ENCODE data around the gene GALNT10. TPM values are rescaled to one million over a fixed set of nuclear protein-coding genes. Genes with fewer than 3 reads are reported as not detected.

GALNT10 gene
- total RNA-seq, 4 donors from 2014 or later = 11.6 to 16.3 (median 14.8) TPM

DNA sequence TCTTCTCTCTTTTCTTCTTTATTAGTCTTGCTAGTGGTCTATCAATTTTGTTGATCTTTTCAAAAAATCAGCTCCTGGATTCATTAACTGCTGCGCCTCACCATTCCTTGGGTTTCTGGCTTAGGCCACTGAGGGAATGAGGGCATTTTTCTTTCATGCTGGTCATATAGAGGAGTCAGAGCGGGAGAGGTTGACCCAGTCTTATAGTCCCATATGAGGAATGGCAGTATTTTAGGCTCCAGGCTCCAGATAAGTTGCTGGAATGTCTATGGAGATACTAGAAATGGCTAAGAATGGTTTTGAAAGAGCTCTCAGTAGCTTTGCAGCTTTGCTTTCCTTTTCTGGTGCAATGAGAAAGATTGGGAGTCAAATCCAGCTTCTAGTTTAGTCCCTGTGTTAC is 58.2 kb downstream of the GALNT10 start:
- Histone ChIP-seq H3K27me3 (no peaks in the 10 kb centered on the region), H3K4me1 (no peaks in the 10 kb centered on the region), H3K27ac (no peak overlapping the region), H3K36me3 (no peaks in the 10 kb centered on the region), H3K9me3 (no peaks in the 10 kb centered on the region), H3K4me3 (no peak overlapping the region)
- 100% methylated on average over 2 of the region's 2 CpGs for WGBS
- no peak for TF ChIP-seq POLR2A (IDR thresholded peaks at IDR 0.05)
- TF ChIP-seq, protein P1, sequence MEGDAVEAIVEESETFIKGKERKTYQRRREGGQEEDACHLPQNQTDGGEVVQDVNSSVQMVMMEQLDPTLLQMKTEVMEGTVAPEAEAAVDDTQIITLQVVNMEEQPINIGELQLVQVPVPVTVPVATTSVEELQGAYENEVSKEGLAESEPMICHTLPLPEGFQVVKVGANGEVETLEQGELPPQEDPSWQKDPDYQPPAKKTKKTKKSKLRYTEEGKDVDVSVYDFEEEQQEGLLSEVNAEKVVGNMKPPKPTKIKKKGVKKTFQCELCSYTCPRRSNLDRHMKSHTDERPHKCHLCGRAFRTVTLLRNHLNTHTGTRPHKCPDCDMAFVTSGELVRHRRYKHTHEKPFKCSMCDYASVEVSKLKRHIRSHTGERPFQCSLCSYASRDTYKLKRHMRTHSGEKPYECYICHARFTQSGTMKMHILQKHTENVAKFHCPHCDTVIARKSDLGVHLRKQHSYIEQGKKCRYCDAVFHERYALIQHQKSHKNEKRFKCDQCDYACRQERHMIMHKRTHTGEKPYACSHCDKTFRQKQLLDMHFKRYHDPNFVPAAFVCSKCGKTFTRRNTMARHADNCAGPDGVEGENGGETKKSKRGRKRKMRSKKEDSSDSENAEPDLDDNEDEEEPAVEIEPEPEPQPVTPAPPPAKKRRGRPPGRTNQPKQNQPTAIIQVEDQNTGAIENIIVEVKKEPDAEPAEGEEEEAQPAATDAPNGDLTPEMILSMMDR (IDR thresholded peaks at IDR 0.05) = no peak
- DNase-seq (ENCODE audit: low spot score in 2 of 2) = no peak

DNA sequence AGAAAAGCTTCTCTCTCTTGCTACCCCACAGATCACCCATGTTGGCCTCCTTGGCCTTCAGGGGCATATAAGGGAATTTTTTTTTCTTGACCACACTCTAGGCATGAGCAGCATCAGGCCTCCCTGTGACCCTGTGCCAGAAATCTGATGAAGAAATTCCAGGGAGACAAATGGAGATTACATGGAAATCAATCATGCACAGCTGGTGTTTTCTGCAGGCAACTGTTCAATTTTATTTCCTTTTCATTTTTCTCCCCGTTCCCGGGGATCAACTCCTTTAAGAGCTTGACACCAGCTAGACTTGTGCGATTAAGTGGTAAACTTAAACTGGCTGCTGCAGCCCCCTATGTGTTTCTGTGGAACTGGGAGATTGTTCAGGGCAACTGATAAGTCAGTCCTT is 59.3 kb downstream of the GALNT10 start:
- DNase-seq (ENCODE audit: low spot score in 2 of 2) = no peak
- H3K9me3 ChIP-seq = no peaks in the 10 kb centered on the region
- H3K4me1 ChIP-seq = no peaks in the 10 kb centered on the region
- 64% methylated on average over 3 of the region's 3 CpGs for WGBS
- no peaks in the 10 kb centered on the region for H3K36me3 ChIP-seq
- no peaks in the 10 kb centered on the region for H3K27me3 ChIP-seq
- no peak overlapping the region for H3K4me3 ChIP-seq
- TF ChIP-seq POLR2AphosphoS5 (IDR thresholded peaks at IDR 0.05) (no peak), EP300 (IDR thresholded peaks at IDR 0.05) (no peak), POLR2A (IDR thresholded peaks at IDR 0.05) (no peak)
- TF ChIP-seq, protein P1 (IDR thresholded peaks at IDR 0.05) = no peak
- H3K27ac ChIP-seq = no peak overlapping the region

DNA sequence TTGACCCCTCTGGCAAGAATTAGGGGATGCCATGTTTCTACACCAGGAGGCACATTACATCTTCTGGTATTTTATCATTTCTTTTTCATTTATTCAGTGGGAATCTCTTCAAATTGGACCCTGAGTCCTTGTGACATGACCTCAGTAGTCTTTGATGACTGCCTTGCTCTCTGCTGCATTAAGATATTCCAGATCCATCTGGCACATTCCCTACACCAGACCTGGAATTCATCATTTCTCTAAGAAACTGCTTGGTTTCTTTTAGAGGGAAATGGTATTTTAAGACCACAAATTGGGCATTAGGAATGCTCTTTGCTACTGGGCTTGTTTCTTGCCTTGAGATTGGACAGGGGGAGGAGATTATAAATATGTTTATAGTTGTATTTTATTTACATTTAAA is 61.0 kb downstream of the GALNT10 start:
- H3K9me3 ChIP-seq = no peaks in the 10 kb centered on the region
- H3K36me3 ChIP-seq = no peaks in the 10 kb centered on the region
- no peak for TF ChIP-seq POLR2AphosphoS5 (IDR thresholded peaks at IDR 0.05)
- no peak for TF ChIP-seq POLR2A (IDR thresholded peaks at IDR 0.05)
- no peak for TF ChIP-seq EP300 (IDR thresholded peaks at IDR 0.05)
- TF ChIP-seq, protein P1 (IDR thresholded peaks at IDR 0.05) = no peak
- H3K4me1 ChIP-seq = no peaks in the 10 kb centered on the region
- no peaks in the 10 kb centered on the region for H3K27me3 ChIP-seq
- DNase-seq (ENCODE audit: low spot score in 2 of 2) = no peak
- no peak overlapping the region for H3K4me3 ChIP-seq
- H3K27ac ChIP-seq = no peak overlapping the region

DNA sequence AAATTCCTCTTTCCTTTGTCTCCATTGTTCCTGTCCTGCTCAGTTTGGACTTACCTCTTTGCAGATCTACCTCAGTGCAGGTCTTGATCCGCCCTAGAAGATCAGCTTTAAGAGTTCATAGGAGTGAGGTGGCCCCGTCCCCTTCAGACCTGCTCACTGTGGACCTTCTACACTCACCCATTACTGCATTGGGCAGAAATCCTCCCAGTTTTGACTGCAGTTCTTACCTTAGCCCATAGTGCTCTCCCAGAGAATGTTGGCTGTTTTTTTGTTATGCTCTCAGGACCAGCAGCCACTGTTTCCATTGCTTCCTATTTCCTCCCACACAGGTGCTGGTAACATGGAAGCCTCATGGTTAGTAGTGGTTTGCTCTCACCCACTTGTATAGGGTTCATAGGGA is 63.3 kb downstream of the GALNT10 start:
- WGBS = 95% methylated on average over 2 of the region's 2 CpGs
- TF ChIP-seq POLR2AphosphoS5 (IDR thresholded peaks at IDR 0.05) (no peak), POLR2A (IDR thresholded peaks at IDR 0.05) (no peak), EP300 (IDR thresholded peaks at IDR 0.05) (no peak)
- TF ChIP-seq, protein P1 (IDR thresholded peaks at IDR 0.05) = no peak
- no peaks in the 10 kb centered on the region for H3K4me1 ChIP-seq
- H3K27ac ChIP-seq = no peak overlapping the region
- H3K9me3 ChIP-seq = no peaks in the 10 kb centered on the region
- no peaks in the 10 kb centered on the region for H3K36me3 ChIP-seq
- H3K4me3 ChIP-seq = no peak overlapping the region
- H3K27me3 ChIP-seq = no peaks in the 10 kb centered on the region
- DNase-seq (ENCODE audit: low spot score in 2 of 2) = no peak

DNA sequence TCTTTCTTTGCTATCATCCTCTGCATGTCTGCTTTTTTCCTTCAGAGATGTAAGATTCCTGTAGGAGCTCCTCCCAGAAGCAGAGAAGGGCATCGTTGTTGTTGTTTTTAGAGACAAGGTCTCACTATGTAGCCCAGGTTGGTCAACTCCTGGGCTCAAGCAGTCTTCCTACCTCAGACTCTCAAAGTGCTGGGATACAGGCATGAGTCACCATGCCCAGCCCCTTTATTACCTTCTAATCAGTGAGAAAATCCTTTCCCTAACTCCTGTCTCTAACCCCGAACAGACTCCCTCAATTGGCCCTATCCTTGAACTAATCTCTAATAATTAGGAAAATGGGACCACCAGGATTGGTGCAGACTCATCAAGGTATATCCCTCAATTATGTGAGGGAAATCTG is 64.4 kb downstream of the GALNT10 start:
- Histone ChIP-seq H3K36me3 (no peaks in the 10 kb centered on the region), H3K4me3 (no peak overlapping the region), H3K4me1 (no peaks in the 10 kb centered on the region), H3K27ac (no peak overlapping the region), H3K9me3 (no peaks in the 10 kb centered on the region), H3K27me3 (no peaks in the 10 kb centered on the region)
- WGBS = 96% methylated on average over 2 of the region's 2 CpGs
- no peak for DNase-seq (ENCODE audit: low spot score in 2 of 2)
- TF ChIP-seq EP300 (IDR thresholded peaks at IDR 0.05) (no peak), POLR2A (IDR thresholded peaks at IDR 0.05) (no peak), POLR2AphosphoS5 (IDR thresholded peaks at IDR 0.05) (no peak)
- TF ChIP-seq, protein P1 (IDR thresholded peaks at IDR 0.05) = no peak

Data from suprapubic skin (tissue), 4 donors.